Pancreas (tissue), 10 donors: ENCODE data around the gene IGSF11. TPM values are rescaled to one million over a fixed set of nuclear protein-coding genes. Genes with fewer than 3 reads are reported as not detected.

ENCODE experiments used
- ATAC-seq, 4 donors: fragments of 200-7000 bp; cut with Tn5 transposase; one replicate each; pipeline versions ENCODE4 v1.8.0 to v1.9.1; 2020; ENCODE audit warnings: mild to moderate bottlenecking in 4 of 4, moderate library complexity in 4 of 4
- DNase-seq, 6 donors: peaks; one replicate each; pipeline ENCODE4 v3.0.0-alpha.2; 2020
- FAIRE-seq: peaks from 2 replicates; lab custom pipeline; 2012; peaks lifted over from hg19 to GRCh38; lab: Jason Lieb, UNC
- H3K27ac ChIP-seq, 4 donors: fragments of 200-600 bp; sonication (generic); 1 replicate in 3 of 4; 2 replicates in 1 of 4; pipeline versions ENCODE4 v1.5.0 to v1.8.0; 2020
- H3K27me3 ChIP-seq, 4 donors: fragments of 200-600 bp; one replicate each; pipeline ENCODE4 v1.8.0; 2021
- H3K36me3 ChIP-seq, 3 donors: fragments of 200-600 bp; sonication (generic) in 1 of 3; one replicate each; pipeline versions ENCODE4 v1.5.0 to v1.8.0; 2020 to 2021
- H3K4me1 ChIP-seq, 3 donors: fragments of 200-600 bp; one replicate each; pipeline ENCODE4 v1.8.0; 2021
- H3K4me3 ChIP-seq, 4 donors: fragments of 200-600 bp; sonication (generic) in 2 of 4; one replicate each; pipeline versions ENCODE4 v1.5.0 to v1.8.0; 2020 to 2021
- H3K9me3 ChIP-seq, 4 donors: fragments of 200-600 bp; one replicate each; pipeline ENCODE4 v1.8.0; 2021
- WGBS, 2 donors: extraction: QIAGEN DNeasy Blood & Tissue Kit; methylation state at CpG; one replicate each; pipeline ENCODE4 v1.1.7; 2013; 5-methylcytosine and 5-hydroxymethylcytosine counted together
- intact Hi-C, 3 donors: fragments of 100-400 bp; cut with DNase I; formaldehyde crosslinking; loops; one replicate each; pipeline versions ENCODE4 v1.11.1 to v1.14.2; 2022
- polyA plus RNA-seq, 2 donors: library from polyadenylated mRNA; stranded (reverse); fragments of 200-250 nt; gene quantifications; one replicate each; pipeline ENCODE4 v1.2.3, GENCODE V29; 2013
- total RNA-seq, 6 donors: library from RNA; stranded (reverse); fragmentation: NEBNext Ultra II Directional in 4 of 6; extraction: Animal tissue kit (Norgen Biotek cat#: 25700) in 4 of 6; gene quantifications; one replicate each; pipeline versions ENCODE4 v1.2.1 to v1.2.4, GENCODE V29; 2021 to 2023
- TF ChIP-seq, protein P1 (sequence below), 4 donors: fragments of 200-600 bp; sonication (generic) in 3 of 4; IDR thresholded peaks; one replicate each; pipeline versions ENCODE4 v1.5.0 to v1.8.0; 2021; ENCODE audit warnings: antibody characterized with exemption in 4 of 4
- donor health status: healthy with polysubstance abuse.
- donor health status: DM: no; HTN: no; CAD: no; lungs with moderate emphysema.
- donor health status: DM: no; HTN: no; CAD: no.
- donor health status: control.
- donor health status: control.
- donor health status: Bipolar disorder and iron deficiency.
- donor health status: DM: yes; HTN: yes; CAD: no.
- donor health status: DM: no; HTN: no; CAD: no.
- donor health status: DM: no; HTN: no; CAD: no.
- donor health status: DM: yes; HTN: yes; CAD: no.

IGSF11 gene
- total and polyA plus RNA-seq, 8 donors, result 1.5 to 6.4 (median 3.3) TPM

DNA sequence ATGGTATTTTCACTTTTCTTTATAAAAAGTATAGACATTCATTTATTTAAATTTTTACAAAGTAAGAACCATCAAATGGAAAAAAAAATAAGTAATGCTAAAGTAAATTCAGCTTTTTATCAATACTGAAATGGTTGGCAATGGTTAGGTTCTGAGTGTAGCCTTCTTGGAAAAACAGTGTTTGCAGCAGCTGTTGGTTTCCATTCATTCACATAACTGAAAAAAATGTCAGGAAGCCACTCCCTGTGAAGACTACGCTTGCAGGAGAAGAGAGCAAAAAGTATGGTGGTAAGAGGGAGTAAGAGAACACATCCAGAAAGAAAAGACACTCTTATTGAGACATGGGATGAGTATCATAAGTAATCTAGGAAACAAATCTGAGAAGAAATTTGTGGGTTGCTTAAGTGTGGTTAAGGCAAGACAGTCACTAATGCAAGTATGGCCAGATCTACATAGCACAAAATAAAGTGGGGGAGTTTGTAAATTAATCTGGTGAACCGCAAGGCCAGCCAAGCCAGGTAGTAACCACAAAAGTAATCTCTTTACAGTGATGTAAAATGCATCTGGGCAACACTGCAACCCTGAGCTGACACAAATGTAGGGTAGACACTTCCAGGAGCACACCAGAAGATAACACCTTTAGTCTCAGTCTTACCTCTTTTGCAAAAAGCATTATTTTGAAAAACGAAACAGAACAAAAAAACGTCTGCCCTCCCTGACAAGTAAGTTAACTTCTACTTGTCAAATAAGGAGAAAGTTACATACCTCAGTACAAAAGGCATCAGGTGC, 133.7 kb downstream of the IGSF11 start:
- DNase-seq, result peak in 2 of 6 donors; percentile 6 to 20

DNA sequence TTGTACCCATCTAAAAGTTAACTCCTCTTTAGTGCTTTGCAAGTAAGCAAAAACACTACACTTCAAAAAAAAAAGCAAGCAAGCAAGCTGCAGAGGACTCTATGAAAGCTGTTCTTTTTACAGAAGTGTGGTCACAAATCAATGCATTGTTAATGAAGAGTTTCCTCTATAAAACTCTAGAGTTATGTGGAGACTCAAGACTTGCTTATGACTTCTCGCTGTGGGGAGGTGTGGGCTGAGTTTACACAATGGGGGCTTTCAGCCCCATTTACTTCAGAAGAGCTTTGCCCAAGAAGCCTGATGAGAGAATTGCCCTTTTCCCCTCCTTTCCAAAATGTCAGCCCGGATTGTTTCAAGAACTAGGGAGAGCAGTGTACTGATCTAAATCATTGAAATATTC, 144.4 kb downstream of the IGSF11 start:
- no peak for FAIRE-seq
- Histone ChIP-seq H3K27me3 (no peaks in the 10 kb centered on the region), H3K9me3 (no peaks in the 10 kb centered on the region), H3K4me3 (no peak overlapping the region), H3K27ac (no peak overlapping the region), H3K36me3 (no peaks in the 10 kb centered on the region), H3K4me1 (no peaks in the 10 kb centered on the region)
- no peak for ATAC-seq
- WGBS, 2 donors, result 80 to 91% methylated on average over 2 of the region's 2 CpGs
- TF ChIP-seq, protein P1, sequence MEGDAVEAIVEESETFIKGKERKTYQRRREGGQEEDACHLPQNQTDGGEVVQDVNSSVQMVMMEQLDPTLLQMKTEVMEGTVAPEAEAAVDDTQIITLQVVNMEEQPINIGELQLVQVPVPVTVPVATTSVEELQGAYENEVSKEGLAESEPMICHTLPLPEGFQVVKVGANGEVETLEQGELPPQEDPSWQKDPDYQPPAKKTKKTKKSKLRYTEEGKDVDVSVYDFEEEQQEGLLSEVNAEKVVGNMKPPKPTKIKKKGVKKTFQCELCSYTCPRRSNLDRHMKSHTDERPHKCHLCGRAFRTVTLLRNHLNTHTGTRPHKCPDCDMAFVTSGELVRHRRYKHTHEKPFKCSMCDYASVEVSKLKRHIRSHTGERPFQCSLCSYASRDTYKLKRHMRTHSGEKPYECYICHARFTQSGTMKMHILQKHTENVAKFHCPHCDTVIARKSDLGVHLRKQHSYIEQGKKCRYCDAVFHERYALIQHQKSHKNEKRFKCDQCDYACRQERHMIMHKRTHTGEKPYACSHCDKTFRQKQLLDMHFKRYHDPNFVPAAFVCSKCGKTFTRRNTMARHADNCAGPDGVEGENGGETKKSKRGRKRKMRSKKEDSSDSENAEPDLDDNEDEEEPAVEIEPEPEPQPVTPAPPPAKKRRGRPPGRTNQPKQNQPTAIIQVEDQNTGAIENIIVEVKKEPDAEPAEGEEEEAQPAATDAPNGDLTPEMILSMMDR (IDR thresholded peaks at IDR 0.05), result no peak
- intact Hi-C loops, result no loop called here
- DNase-seq, result no peak

More for the DNA sequence above, 133.7 kb downstream of the IGSF11 start:
- no peak overlapping the region for H3K4me3 ChIP-seq
- H3K36me3 ChIP-seq, result no peaks in the 10 kb centered on the region
- intact Hi-C loops, result no loop called here
- 36 to 39% methylated on average over 4 of the region's 4 CpGs for WGBS, 2 donors
- H3K4me1 ChIP-seq, result peaks cover 0 to 11% (median 6%) of the 10 kb centered on the region in 3 donors
- no peaks in the 10 kb centered on the region for H3K9me3 ChIP-seq
- peak overlapping the region in 1 of 4 donors; percentile 9 for H3K27ac ChIP-seq
- ATAC-seq, result peak; percentile 78 to 87 (median 85)
- TF ChIP-seq, protein P1 (IDR thresholded peaks at IDR 0.05), result no peak
- no peaks in the 10 kb centered on the region for H3K27me3 ChIP-seq
- no peak for FAIRE-seq

DNA sequence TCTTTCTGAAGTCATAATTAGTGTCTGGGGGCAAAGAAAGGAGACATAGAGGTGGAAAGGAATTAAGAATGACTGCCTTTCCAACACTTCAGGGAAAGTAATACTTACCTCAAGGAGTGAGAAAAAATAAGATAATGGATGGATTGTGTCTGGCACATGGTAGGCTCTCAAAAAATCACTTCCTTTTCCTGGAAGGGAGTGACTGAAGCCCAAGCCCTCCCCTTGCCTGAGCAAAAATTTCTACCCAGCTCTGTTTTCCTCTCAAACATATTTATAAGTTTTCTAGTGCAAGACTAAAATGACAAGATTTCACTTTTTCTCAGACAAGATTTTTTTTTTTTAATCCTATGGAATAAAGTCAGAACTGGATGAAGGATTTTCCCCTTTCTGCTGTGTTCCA, 145.0 kb downstream of the IGSF11 start:
- H3K4me3 ChIP-seq, result no peak overlapping the region
- H3K36me3 ChIP-seq, result no peaks in the 10 kb centered on the region
- H3K27me3 ChIP-seq, result no peaks in the 10 kb centered on the region
- no peak overlapping the region for H3K27ac ChIP-seq
- ATAC-seq (no peak), FAIRE-seq (no peak), DNase-seq (no peak)
- no peaks in the 10 kb centered on the region for H3K9me3 ChIP-seq
- TF ChIP-seq, protein P1 (IDR thresholded peaks at IDR 0.05), result no peak
- intact Hi-C loops, result loop anchor here in 2 of 3 donors (5.0 to 10.0 kb wide), 2 partner anchors 145 to 148 kb away; partner anchors contain the start of gene IGSF11 (in 1 of the 2)
- no peaks in the 10 kb centered on the region for H3K4me1 ChIP-seq

DNA sequence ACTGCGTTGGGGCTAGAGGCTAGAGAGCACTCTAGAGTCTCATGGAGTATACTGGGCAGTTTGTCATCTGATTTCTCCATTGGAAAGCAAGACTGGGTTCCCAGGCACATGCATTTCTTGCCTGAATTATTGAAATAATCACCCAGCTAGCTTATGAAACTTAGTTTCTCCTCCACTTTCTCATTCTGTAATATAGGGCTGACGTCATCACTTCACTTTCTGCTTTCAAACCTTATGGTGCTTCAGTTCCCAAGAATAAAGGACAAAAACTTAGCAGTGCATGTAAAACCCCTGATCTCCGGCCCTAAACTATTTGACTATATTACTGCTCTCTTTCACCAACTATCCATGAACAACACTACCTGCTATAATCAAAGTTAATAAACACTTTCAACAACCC, 147.9 kb downstream of the IGSF11 start:
- no peak for FAIRE-seq
- TF ChIP-seq, protein P1 (IDR thresholded peaks at IDR 0.05), result no peak
- intact Hi-C loops, result loop anchor here in 2 of 3 donors (5.0 to 10.0 kb wide), 2 partner anchors 148 to 151 kb away; partner anchors contain the start of gene IGSF11 (in 1 of the 2)
- no peak overlapping the region for H3K27ac ChIP-seq
- 72 to 82% methylated on average over 3 of the region's 3 CpGs for WGBS, 2 donors
- H3K4me3 ChIP-seq, result no peak overlapping the region
- H3K9me3 ChIP-seq, result no peaks in the 10 kb centered on the region
- no peaks in the 10 kb centered on the region for H3K36me3 ChIP-seq
- no peak for DNase-seq
- no peak for ATAC-seq
- no peaks in the 10 kb centered on the region for H3K4me1 ChIP-seq
- H3K27me3 ChIP-seq, result no peaks in the 10 kb centered on the region
